IPS-NIHi11 (cell line): ENCODE results near the gene NPTXR.
A peak's percentile ranks its signal among the peaks of the same experiment; 100 is the strongest.
"Not testable (repeated sequence)": the region's sequence is repeated elsewhere in the genome, so short reads cannot be mapped to it uniquely, and the experiment has no call there.

Experiments used
- DNase-seq: peaks from one replicate; pipeline ENCODE4 v3.0.0; 2012; ENCODE audit warnings: mixed read lengths, low spot score

The NPTXR gene

DNA sequence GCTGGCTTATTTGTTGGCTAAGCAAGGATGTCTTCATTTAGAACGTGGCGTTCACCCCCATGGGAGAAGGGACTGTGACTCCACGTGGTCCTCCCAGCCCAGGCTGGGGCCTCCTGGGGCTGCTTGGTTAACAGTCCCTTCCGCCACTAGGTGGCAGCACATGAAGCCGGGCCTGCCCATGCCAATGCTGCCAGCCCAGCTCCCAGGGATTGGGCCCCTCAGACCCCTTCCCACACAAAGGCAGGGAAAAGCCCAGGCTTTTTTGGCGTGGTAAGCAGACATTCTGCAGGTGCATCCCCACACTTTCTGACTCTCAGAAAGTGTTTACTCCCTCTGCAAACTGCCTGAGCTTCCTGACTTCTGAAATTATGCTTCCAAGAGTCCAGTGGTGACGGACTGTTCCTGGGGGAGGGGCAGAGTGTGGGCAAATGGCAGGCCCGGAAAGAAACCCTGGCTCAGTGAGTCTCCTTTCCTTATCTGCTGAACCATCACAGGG is 25.1 kb upstream of the NPTXR start:
- DNase-seq: peak; percentile 86

DNA sequence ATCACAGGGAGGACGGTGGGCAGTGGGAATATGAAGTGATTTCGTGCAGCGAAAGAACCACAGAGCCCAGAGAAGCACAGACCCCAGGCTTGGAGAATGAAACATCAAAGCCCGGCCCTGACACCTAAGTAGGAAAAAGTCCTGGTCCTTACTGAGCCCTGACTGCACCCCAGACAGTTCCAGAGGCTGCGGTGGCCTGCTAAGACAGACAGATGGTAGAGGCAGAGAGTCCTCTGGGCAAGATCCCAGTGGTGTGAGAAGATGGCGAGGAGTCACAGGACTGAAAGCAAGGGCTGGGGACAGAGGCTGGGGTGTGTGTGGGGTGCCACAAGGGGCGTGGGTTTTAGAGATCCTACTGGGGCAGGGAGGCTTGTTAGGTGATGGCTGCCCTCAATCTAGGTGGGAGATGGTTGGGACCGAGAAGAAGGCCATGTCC is 24.5 kb upstream of the NPTXR start:
- no peak for DNase-seq

DNA sequence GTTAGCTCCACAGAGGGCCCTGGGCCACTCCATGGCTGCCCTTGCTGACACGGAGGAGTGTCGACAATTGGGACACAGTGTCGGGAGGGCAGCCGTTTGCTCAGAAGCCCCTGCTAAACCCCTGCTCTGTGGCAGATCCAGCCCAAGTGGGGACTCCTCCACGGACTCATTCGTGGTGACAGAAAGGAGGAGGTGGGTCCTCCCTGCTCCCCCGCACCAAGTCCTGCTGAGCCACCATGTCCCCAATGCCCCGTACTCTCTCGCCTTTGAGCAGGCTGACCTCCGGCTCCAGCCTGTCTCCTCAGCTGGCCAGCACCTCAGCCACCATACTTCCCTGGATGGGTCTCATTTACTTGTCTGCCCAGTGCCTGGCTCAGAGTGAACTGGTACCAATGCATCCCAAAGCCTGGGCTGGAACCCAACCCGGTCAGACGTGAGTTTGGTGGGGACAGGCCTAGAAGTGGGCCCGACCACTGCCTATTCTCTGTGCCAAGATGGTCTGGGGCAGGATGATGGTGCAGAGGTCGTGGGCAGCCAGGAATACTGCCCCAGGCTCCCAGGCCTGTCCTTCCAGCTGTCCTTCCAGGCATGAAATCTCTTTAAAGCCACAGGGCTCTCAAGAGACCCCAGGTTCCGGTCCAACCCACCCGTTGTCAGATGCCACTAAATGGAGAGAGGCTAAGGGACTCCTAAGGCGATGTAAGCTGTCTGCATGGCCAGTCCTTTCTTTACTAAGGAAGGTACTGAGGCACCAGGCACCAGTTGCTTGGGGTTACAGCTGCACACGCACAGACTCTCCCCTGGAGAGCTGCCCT is 23.9 kb upstream of the NPTXR start:
- no peak for DNase-seq

DNA sequence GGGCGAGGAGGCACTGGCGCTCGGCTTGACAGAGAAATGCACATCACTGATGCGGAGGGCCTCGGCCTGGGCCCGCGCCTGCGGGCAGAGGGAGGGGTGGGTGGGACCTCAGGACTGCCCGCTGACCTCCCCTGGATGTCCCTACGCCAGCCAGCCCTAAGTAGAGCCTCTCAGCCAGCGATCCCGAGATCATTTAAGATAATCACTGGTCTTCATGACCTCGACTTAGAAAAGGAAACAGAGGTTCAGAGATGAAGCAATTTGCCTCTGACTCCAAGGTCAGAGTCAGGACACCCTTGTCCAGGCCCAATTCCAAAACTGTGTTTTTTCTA is 23.3 kb upstream of the NPTXR start:
- no peak for DNase-seq

DNA sequence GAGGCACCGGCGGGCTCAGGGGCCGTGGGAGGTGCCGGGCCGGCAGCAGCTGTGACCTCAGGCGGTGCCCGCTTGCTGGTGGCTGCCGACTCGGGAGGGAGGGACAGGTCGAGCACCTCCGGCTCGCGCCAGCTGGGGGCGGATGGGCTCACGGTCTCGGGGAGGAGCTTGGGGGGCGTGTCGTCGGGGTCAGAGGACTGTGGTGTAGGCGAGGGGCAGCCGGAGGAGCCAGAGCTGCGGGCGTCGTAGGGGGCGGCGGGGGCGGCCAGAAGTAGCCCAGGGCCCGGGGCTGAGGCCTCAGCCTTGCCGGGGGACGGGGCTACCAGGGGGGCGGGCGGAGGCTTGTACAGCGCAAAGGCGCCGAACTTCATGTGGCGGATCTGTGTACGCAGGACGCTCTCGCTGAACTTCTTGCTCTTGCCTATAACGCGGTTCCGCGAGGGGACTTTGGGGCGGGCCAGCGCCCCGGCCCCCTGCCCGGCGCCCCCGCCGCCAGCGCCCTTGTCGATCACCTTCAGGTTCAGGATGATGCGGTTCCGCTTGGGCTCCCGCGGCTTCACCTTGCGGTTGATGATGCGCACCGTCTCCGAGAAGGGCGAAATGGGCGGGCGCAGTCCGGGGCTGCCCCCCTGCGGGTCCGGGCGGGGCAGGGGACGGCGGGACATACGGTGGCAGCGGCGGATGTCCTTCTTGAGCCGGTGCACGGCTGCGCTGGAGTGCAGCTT is 22.7 kb upstream of the NPTXR start:
- no peak for DNase-seq

DNA sequence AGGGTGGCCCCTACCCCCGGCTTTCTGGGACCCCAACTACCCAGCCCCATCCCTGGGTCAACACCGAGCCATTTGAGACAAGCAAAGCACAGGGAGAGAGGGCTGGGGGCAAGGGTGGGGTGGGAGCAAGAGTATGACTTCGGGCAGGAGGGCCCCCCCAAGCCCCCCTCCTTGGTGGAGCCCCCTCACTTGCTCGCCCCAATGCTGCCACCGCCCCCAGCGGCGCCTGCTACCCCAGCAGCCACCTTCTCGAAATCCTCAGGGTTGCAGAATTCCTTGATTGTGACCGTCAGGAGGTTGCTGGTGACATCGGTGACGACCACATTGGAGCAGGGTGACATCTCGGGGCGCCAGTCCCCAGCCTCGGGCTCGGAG is 22.2 kb upstream of the NPTXR start:
- no peak for DNase-seq

DNA sequence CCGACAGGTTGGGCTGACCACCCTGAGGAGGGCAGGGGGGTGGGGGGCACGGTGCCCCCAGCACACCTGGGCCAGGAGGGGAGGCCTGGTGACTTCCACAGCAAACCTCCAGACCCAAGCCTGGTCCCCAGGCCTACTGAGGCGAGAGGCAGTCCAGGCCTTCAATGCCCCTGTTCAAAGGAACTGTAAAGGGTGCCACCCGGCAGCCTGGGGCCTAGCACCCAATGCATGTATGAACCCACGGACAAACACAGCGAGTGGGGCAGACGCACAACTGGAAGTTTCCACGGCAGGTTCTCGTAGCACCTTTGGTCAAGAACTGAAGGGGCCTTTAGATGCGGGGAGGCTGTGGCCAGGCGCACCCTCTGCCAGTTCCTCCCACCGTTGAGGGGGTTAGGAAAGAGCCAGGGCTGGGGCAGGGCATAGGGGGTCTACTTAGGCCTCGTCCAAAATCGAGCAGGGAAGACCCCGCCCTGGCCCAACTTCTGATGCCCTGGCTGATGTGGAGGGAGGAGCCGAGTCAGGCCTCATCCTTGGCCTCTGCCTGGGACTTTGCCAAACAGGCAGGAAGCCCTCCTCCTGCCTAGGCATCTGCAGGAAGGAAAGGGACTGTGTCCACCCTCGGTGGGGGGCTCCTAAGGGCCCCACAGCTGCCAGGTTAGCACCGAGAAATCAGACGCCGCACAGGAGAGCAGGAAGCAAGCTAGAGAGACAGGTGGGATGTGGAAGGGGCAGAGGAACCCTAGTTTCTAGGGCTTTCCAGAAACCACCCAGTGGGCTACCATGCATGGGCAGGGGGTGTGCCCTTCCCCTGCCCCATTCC is 21.6 kb upstream of the NPTXR start:
- no peak for DNase-seq

DNA sequence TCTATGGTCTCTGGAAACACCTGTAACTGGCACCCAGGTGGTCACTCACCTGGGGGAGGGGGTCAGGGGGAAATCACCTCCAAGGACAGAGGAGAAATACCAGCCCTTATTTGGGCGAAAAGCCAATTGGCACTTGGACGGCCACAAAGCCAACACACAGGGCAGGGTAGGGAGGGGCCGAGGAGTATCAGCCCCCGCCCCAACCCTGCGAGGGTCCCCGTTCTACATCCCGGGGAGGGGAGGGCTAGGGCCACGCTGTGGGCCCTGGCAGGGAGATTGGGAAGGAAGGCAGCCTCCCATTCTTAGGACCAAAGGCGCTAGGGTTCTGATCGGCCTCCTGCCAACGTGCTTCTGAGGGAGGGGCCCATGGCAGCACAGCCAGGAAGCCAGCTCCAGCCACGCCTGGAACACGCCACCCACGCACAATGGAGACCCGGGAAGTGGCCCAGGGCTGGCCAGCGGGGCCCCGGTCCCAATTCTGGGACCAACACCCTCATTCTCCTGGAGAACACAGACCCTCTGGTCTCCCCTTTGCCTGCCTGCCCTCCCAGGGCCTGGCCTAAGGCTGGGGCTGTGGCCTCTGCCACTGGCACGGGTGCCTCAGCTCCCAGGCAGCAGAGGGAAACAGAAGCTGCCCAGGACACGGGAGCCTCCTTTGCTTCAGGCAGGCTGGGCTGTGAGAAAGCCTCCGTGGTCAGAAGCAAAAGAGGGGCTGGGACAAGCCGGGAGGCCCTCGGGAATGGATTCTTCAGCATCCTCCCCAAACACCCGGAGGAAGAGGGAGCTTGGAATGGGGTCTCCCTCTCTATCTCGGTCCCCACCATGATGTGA is 20.7 kb upstream of the NPTXR start:
- no peak for DNase-seq

DNA sequence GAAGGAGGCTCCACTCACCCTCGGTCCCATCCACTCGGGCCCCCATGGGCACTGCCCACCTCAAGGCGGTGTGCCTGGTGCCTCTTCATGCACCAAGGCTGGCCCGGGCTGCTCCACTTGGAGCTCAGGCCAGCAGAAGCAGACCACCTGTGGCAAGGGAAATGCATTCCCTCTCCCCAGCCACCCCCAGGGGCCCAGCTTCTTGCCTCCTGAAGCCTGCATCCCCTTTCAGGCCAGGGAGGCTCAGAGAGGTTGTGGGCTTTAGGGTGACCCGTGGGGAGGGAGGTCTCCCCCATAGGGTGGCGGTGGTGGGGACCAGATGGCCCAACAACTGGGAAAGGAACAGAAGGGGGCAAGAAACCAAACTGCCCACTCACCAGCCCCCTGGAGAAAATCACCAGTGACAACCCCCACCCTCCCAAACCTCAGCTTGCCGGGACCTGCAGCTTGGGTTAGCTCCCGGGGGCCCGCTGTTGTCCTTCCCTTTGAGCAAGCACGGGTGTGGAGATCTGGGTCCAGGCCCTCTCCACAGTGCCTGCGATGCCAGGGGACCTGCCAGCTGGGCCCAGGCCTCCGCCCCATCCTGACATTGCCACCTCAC is 19.8 kb upstream of the NPTXR start:
- DNase-seq: no peak

DNA sequence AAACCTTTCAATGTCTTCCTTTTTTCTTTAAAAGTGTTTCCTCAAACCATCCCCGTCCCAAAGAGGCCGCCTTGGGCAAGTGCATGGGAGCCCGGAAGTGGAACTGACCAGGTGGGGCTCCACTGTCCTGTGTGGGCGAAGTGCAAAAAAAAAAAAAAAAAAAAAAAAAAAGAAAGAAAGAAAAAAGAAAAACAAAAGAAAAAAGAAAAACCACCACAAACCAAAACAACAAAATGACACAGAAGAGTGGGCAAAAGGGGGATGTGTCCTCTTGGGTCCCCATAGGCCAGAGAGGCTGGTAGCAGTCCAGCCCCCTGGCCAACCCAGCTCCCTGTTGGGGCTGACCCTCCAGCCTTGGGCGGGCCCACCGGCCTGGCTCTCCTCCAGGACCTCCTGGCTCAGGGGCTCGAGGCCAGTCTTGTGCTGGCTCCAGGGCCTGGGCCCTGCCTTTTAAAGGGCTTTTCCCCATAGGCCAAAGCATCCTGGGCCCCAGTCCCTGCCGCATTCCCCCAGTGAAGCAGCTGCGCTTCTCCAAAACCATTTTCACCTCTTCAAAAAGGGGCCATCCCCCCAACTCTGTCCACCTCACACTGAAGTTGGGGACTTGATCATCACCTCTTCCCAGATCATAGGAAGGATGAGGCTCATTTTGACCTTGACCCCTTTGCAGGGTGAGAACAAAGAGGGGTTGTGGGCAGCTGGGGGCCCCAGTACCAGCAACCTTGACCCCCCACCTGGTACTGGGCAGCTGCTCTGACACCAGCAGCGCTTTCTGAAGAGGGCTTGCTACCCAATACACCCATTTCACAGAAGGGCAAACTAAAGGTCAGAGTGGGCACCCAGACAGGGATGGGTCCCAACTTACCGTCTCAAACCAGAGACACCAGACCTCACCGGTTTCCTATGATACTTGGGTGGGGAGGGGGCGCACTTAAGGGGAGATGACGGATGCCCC is 18.8 kb upstream of the NPTXR start:
- no peak for DNase-seq

DNA sequence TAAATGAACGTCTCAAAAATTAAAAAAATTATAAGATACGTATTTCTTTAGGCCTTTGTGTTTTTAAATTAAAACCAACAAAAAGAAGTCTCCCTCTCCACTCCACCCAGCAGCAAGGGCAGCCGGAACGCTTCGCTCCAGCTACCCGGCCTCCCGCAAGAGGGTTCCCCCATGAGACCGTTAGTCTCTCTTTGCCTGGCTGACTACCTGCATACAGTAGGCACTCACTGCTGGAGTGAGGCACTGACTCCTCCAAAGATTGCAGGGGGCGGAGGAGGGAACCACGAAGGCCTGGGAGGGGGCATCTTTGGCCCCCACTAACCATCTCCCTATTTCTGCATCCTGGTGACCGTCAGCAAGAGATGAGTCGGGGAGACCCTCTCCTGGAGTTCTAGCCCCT is 18.1 kb upstream of the NPTXR start:
- no peak for DNase-seq

DNA sequence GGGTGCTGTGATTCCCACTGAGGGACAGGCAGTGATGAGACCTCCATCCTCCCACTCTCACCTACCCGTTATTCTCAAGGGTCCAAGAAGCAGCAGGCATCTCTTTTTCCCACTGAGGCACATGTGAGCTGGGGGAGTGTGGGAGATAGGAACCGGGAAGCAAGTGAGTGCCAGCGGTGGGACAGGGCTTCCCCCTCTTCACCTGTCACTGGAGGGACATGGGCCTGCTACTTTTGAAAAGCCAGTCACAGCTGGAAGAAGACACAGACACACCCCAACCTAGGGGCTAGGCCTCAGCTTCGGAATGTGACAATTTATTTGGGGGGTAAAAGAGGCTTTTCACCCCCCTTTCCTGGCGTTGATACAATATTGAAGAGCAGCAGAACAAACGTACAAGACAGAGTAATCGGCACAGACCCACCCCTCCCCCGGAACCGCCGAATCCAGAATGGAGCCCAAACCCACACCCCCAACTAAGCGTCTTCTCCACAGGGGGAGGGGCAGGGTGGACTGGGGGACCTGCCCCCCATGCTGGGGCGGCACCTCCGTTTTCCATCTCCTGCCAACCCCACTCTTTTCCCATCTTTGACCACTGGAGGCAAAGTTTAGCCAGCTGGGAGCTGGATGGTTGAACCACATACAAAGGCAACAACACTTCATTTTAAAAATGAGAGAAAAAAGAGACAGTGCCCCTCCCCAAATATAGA is 17.5 kb upstream of the NPTXR start:
- no peak for DNase-seq

DNA sequence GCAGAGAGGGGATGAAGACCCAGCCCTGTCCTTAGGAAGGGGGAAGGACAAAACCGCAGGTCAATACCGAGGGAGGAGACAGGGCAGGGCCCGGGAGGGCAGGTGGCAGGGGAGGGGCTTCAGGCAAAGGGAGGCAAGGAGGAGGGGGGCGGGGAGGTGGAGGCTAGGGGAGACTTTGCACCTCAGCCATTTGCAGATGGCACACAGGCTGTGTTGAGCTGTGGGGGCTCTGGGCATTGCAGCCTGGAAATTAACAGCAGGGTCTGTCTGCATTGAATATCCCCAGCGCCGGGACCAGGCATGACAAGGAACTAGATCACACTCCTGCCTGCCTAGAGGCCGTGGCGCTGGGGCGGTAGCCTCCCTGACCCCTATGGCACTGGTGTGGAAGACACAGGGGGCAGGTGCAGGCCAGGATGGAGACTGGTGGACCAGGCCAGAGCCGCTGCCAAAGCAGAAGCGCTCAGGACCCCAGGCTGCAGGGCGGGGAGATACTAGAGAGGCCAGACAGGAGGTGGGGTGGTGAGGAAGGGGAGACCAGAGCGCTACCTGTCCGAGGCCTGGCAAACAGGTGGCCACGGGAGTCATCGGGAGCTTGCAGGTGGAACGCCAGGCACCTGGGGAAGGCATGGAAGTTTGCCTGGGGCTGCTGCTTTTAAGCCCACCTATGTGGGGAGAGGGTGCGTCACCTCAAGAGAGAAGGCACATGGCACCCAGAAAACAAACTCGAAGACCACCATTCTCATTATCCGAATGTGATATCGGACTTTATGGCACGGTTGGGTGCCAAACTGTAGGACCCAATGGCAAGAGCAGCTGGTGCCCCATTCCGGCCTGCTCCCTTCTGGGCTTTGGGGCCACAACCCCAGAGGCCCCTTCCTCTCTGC is 16.7 kb upstream of the NPTXR start:
- peak; percentile 44 for DNase-seq

DNA sequence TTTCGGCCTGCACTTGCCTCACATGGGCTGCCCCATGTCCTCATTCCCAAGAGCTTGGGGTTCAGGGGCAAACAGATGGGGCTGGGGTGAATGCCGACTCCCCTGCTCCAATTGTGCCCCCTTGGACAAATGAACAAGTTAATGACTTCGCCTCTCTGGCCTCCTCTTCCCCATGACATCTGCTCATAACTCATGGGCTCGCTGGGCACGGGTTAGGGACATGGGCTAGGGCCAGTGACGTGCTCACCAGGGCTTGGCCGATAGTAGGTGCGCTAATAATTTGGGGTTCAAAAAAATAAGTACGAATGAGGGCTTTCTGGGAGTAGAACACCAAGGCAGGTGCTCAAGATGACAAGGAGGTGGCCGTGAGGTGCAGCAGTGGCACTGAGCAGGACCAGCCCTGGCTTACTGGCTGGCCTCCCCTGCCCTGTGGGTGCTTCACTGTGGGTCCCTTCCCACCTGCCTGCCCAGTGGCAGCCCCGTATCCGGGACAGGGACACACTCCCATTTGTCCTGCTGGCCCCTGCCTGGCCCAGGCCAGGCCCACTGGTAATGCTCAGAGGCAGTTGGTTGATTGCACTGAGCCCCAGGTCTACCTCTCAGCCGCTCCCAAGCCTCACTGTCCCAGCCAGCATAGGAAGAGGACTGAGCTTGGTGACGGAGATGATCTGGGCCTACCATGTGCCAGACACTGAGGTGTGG is 15.9 kb upstream of the NPTXR start:
- DNase-seq: no peak

DNA sequence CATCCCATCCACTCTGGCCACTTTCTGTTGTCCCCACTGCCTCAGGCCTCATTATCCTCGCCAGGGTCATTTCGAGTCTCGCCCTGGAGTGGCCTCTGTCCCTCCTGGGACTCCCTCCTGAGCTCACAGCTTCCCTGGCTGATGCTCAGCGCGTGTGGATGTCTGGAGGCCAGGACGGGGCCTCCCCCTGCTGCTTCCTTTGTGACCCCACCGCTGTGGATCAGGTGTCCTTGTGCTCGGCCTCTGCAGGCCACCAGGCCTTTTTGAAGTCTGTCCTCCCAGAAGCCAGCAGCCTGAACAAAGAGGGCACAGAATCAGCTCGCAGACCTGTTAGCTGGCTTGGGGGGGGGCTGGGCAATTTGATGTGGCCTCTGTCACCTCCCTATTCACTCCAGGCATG is 14.7 kb upstream of the NPTXR start:
- no peak for DNase-seq

DNA sequence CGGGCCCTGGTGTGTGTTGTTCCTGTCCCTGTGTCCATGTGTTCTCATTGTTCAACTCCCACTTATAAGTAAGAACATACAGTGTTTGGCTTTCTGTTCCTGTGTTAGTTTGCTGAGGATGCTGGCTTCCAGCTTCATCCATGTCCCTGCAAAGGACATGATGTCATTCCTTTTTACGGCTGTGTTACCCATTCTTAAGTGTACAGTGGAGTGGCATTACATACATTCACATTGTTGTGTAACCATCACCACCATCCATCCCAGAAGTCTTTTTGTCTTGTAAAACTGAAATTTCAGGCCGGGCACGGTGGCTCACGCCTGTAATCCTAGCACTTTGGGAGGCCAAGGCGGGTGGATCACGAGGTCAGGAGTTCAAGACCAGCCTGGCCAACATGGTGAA is 10.6 kb upstream of the NPTXR start:
- DNase-seq: not testable (repeated sequence)

DNA sequence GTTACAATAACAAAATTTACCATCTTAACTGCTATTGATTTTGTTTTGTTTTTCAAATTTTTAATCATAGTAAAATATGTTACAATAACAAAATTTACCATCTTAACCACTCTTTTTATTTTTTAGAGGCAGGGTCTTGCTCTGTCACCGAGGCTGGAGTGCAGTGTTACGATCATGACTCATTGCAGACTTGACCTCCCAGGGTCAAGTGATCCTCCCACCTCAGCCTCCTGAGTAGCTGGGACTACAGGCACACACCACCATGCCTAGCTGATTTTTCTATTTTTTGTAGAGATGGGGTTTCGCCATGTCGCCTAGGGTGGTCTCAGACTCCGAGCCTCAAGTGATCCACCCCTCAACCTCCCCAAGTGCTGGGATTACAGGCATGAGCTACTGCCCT is 10.1 kb upstream of the NPTXR start:
- not testable (repeated sequence) for DNase-seq

DNA sequence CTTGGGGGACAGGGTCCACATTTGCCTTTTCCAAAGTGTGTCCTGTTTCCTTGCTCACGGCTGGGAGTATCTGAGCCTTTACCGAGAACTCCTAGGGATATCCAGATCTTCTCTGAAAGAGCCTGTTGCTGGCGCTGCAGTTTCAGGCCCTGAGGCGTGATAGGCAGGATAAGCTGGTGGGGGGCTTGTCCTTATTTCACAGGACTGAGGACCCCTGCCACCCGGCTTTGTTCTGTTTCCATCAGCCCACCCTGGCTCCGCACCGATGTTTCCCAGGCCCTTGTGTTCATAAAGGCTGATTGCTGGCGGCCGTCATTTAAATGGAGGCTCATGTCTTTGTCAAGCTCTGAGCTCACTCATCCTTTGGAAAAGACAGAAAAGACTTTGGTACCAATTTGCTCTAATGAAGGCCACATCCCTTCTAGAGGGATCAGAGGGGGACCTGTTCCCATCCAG is 9.4 kb upstream of the NPTXR start:
- DNase-seq: no peak
